ENCODE results near the gene MANBA.

Gene MANBA

GRCh38 chr4:102599455-102599854 is 161.3 kb downstream of the MANBA start:
- no peak for DNase-seq (ENCODE audit: extremely low read depth in 1 of 2, low read depth in 1 of 2)

DNA sequence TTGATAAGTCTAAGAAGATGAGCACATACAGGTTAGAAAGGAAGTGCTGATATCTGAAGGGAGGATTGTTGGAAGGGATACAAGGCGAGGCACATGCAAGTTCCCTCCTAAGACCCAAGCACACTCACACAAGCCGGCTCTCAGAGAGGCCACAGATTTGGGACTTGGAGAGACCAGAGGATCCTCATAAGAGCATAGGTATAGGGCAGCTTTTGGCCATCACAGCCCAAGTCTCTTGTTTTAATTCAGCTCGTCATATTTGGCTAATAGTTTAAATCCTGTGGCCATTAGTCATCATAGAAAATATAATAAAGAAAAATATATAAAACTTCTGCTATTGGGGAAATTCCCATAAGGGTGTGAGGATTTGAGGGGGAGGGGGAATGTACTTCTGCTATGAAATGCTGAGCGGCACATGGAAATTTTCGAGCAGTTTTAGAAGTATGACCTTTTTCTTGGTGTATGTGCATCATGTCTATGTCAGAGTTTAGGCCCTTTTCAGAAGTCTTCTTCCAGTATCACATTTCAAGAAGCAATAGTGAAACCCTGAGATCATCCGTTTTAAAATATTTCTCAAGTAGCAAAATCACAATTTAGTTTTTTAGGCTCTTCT is 161.9 kb downstream of the MANBA start:
- DNase-seq (ENCODE audit: extremely low read depth in 1 of 2, low read depth in 1 of 2) = no peak

GRCh38 chr4:102598086-102598761 is 162.5 kb downstream of the MANBA start:
- DNase-seq (ENCODE audit: extremely low read depth in 1 of 2, low read depth in 1 of 2) = no peak

- no peak for DNase-seq (ENCODE audit: extremely low read depth in 1 of 2, low read depth in 1 of 2)
Observed at GRCh38 chr4:102596532-102596931, 164.2 kb downstream of the MANBA start.

DNA sequence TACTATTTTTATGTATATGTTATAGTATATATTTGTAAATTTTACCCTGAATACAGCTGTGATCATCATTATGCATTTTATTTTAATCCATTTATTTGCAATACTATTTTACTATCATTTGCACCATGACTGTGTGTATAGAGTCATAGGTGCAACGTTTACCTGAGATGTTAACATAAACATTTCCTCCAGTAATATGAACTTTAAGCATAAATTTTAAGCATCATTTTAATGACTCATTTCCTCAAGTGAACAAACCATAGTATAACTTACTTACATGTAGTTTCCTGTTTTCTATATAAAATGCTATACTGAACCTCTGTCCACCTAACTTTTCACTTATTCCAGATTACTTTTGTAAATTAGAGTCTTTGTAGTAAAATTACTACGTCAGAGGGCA is 166.8 kb downstream of the MANBA start:
- DNase-seq (ENCODE audit: extremely low read depth in 1 of 2, low read depth in 1 of 2) = no peak

- DNase-seq (ENCODE audit: extremely low read depth in 1 of 2, low read depth in 1 of 2) = no peak
Observed at GRCh38 chr4:102593147-102593546, 167.6 kb downstream of the MANBA start.

DNA sequence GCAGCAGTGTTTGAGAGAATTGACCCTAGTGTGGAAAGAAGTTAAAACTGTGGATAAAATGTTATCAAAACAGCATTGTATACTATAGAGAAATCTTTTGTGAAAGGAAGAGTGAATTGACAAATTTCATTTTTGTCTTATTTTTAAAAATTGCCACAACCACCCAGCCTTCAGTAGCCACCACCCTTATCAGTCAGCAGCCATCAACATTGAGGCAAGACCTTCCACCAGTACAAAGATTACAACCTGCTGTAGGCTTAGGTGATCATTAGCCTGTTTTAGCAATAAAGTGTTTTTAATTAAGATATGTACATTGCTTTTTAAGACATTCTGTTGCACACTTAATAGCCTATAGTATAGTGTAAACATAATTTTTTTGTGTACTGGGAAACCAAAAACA is 168.5 kb downstream of the MANBA start:
- DNase-seq (ENCODE audit: extremely low read depth in 1 of 2, low read depth in 1 of 2) = no peak

DNA sequence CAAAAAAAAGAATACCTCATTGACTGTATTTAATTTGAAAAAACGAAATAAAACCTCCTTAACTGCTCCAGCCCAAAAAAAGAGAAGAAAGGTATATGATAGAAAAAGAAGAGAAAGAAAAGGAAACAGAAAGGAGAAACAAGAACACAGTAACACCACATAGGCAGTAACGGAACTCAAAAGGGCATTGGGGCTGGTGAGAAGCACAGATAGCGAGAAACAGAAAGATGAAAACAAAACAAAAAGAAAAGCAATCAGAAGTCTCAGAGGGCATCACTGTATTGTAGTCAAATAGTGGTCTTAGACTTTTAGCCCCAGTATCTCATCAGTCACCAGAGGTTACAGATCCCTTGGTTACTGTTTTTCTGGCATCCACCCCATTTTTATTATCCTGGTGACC is 171.0 kb downstream of the MANBA start:
- no peak for DNase-seq (ENCODE audit: extremely low read depth in 1 of 2, low read depth in 1 of 2)

DNA sequence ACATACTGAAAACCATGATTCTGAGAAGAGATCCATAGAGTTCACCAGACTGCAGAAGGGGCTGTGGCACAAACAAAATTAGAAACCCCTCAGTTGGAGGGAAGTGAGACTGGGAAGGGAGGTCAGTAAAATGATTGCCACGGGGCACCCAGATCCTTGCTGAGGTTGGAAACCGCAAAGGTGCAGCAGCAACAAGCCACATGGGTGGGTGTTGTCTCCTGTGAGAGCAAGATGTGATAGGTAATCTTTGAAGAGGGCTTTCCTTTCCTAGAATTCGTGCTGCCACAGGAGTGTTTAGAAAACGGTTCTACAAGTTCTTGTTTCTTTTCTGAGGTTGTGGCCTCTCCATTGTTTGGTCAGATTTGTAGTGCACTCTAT is 174.1 kb downstream of the MANBA start:
- DNase-seq (ENCODE audit: extremely low read depth in 1 of 2, low read depth in 1 of 2) = peak; percentile 23 to 55

DNA sequence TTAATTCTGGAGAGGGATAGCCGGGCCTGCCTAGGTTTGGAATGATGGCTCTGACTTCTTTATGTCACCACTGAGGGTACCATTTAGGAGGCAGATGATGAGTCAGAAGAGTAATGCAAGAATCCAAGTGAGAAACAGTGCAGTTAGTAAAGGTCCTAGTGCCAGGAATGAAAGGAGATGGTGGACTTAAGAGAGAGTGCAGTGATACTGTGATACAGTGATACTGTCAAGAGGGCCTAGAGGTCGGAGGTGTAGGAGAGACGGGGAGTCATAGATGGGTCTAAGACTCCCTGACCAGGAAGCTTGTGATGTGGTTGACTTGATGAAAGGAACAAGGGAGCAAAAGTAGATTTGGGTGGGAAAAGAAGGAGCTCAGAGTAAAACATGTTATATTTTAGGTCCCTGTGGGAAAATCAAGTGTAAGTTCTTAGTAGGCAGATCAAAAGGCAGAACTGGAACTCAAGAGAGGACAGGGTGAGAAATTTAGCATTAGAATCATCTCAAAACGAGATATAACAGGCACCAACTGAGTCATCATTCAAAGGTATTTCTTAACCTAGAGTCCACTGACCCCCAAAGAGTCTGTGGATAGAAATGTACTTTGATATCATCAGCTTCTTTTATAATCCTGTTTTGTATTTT is 174.6 kb downstream of the MANBA start:
- no peak for DNase-seq (ENCODE audit: extremely low read depth in 1 of 2, low read depth in 1 of 2)

DNA sequence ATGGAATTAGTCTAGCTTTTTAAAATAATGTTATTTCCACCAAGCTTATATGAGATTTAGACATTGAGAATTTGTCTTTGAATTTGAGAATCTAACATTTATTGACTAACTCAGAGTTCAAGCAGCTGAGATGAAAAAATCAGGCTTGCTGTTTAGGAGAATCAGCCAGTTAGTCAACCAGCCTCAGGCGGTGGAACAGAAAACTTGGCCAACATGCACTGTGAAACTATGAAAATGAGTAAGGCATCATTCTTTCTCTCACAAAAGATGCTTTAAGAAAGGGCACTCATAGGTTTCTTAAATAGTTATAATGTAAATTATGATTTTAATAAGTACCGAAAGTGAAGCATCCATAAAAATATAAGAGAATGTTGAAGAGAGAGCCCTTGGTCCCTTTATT is 175.4 kb downstream of the MANBA start:
- no peak for DNase-seq (ENCODE audit: extremely low read depth in 1 of 2, low read depth in 1 of 2)

DNA sequence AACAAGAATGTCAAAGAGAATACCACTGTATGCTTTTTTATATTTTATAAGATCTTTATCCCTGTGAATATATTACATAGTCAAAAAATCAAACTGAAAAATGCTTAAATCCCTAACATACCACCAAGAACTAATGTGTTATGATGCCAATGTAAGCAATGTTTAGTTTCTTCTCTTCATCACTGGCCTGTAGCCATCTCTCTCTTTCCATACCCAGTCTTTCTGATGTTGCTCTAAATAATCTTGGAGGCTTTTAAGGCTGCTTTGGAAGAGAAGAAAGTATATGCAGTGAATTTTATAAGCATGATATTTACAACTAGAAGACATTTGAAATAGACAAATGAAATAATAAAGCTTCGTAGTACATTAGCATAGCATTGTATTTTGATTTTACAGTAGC is 176.7 kb downstream of the MANBA start:
- no peak for DNase-seq (ENCODE audit: extremely low read depth in 1 of 2, low read depth in 1 of 2)

All from stimulated activated CD8-positive, alpha-beta memory T cell treated with anti-CD3 and anti-CD28 coated beads, Interleukin-7, amount 100 ng/mL, for 48 hours (primary cell).